Hepatocyte (in vitro differentiated cells): ENCODE data around the gene SLFN12L. TPM values are rescaled to one million over a fixed set of nuclear protein-coding genes. Genes with fewer than 3 reads are reported as not detected.
"Not testable (repeated sequence)": the region's sequence is repeated elsewhere in the genome, so short reads cannot be mapped to it uniquely, and the experiment has no call there.

Source experiments
- DNase-seq: peaks from one replicate; pipeline ENCODE4 v3.0.0-alpha.2; 2016; ENCODE audit warnings: low spot score
- H2AFZ ChIP-seq: fragments of 200-600 bp; sonication (generic); 2 replicates; pipeline ENCODE4 v1.6.0; 2016; ENCODE audit warnings: antibody characterized with exemption, mild to moderate bottlenecking
- H3K27ac ChIP-seq: fragments of 200-600 bp; sonication (generic); 2 replicates; pipeline ENCODE4 v1.5.1; 2016; ENCODE audit warnings: mild to moderate bottlenecking
- H3K27me3 ChIP-seq: fragments of 200-600 bp; sonication (generic); 2 replicates; pipeline ENCODE4 v1.6.1; 2016
- H3K36me3 ChIP-seq: fragments of 200-600 bp; sonication (generic); replicated peaks from 2 replicates; pipeline ENCODE4 v1.5.1; 2016; ENCODE audit warnings: low read depth; ENCODE audit not compliant: insufficient read depth
- H3K4me1 ChIP-seq: fragments of 200-600 bp; sonication (generic); 2 replicates; pipeline ENCODE4 v1.5.1; 2016; ENCODE audit warnings: mild to moderate bottlenecking, moderate library complexity; ENCODE audit not compliant: insufficient read depth
- H3K4me2 ChIP-seq: fragments of 200-600 bp; sonication (generic); 2 replicates; pipeline ENCODE4 v1.6.0; 2016
- H3K4me3 ChIP-seq: fragments of 200-600 bp; sonication (generic); 2 replicates; pipeline ENCODE4 v1.5.1; 2016; ENCODE audit warnings: mild to moderate bottlenecking
- H3K79me2 ChIP-seq: fragments of 200-600 bp; sonication (generic); 2 replicates; pipeline ENCODE4 v1.6.0; 2017; ENCODE audit warnings: mild to moderate bottlenecking
- H3K9me2 ChIP-seq: fragments of 200-600 bp; sonication (generic); replicated peaks from 2 replicates; pipeline ENCODE4 v1.6.0; 2017; ENCODE audit warnings: mild to moderate bottlenecking; ENCODE audit not compliant: insufficient read depth
- H3K9me3 ChIP-seq: fragments of 200-600 bp; sonication (generic); 2 replicates; pipeline ENCODE4 v1.5.1; 2016; ENCODE audit warnings: low read depth, mild to moderate bottlenecking
- H4K20me1 ChIP-seq: fragments of 200-600 bp; sonication (generic); 2 replicates; pipeline ENCODE4 v1.6.0; 2016; ENCODE audit warnings: mild to moderate bottlenecking; ENCODE audit not compliant: insufficient read depth, poor library complexity, severe bottlenecking
- CTCF ChIP-seq: fragments of 200-600 bp; sonication (generic); IDR thresholded peaks from 2 replicates; pipeline ENCODE4 v1.5.1; 2016; ENCODE audit warnings: antibody characterized with exemption, mild to moderate bottlenecking; ENCODE audit not compliant: poor library complexity
- EZH2 ChIP-seq: fragments of 200-600 bp; sonication (generic); IDR thresholded peaks from 2 replicates; pipeline ENCODE4 v1.6.1; 2016; ENCODE audit warnings: antibody characterized with exemption, mild to moderate bottlenecking, borderline replicate concordance
- EZH2phosphoT487 ChIP-seq: fragments of 200-600 bp; sonication (generic); IDR thresholded peaks from one replicate; pipeline ENCODE4 v1.6.1; 2018; ENCODE audit warnings: antibody characterized with exemption, mild to moderate bottlenecking, low read depth, moderate library complexity; ENCODE audit not compliant: unreplicated experiment, severe bottlenecking
- WGBS: methylation state at CpG from one replicate; pipeline ENCODE4 v1.1.6; 2016; ENCODE audit warnings: low lambda C conversion rate; ENCODE audit errors: missing lambda C conversion rate; 5-methylcytosine and 5-hydroxymethylcytosine counted together
- polyA plus RNA-seq: library from polyadenylated mRNA; unstranded; fragments of >200 nt; fragmentation: Nextera tagmentation; extraction: Ambion mirVana; gene quantifications from 2 replicates; pipeline ENCODE4 v1.2.1, GENCODE V29; 2016
- total RNA-seq: library from RNA; depleted of rRNA; stranded (reverse); fragments of >200 nt; gene quantifications from 2 replicates; pipeline ENCODE4 v1.2.3, GENCODE V29; 2014

SLFN12L gene
- total and polyA plus RNA-seq, 2 experiments from 2014 or later, result 0.03 TPM; not detected in 1

- no peak for DNase-seq
- Histone ChIP-seq H3K9me3 (no peaks in the 10 kb centered on the region), H3K79me2 (no peaks in the 10 kb centered on the region), H3K4me1 (no peaks in the 10 kb centered on the region), H3K36me3 (no peaks in the 10 kb centered on the region), H3K27me3 (peaks cover 20% of the 10 kb centered on the region), H3K4me3 (no peak overlapping the region), H3K27ac (no peak overlapping the region), H3K9me2 (no peaks in the 10 kb centered on the region), H2AFZ (no peak overlapping the region), H4K20me1 (no peaks in the 10 kb centered on the region), H3K4me2 (no peak overlapping the region)
- 90% methylated on average over 21 of the region's 21 CpGs for WGBS
- TF ChIP-seq EZH2phosphoT487, result no peak
- no peak for TF ChIP-seq CTCF
- TF ChIP-seq EZH2, result no peak
Observed at GRCh38 chr17:35515027-35515426, 22.5 kb downstream of the SLFN12L start.

GRCh38 chr17:35514564-35514963 lies 22.9 kb downstream of the SLFN12L start:
- DNase-seq, result peak; percentile 24
- Histone ChIP-seq H3K4me2 (no peak overlapping the region), H3K36me3 (no peaks in the 10 kb centered on the region), H3K27me3 (peaks cover 20% of the 10 kb centered on the region), H3K79me2 (no peaks in the 10 kb centered on the region), H2AFZ (no peak overlapping the region), H3K9me2 (no peaks in the 10 kb centered on the region), H4K20me1 (no peaks in the 10 kb centered on the region), H3K9me3 (no peaks in the 10 kb centered on the region), H3K4me3 (no peak overlapping the region), H3K27ac (no peak overlapping the region), H3K4me1 (no peaks in the 10 kb centered on the region)
- TF ChIP-seq CTCF, result no peak
- no peak for TF ChIP-seq EZH2
- TF ChIP-seq EZH2phosphoT487, result no peak
- 67% methylated on average over 2 of the region's 2 CpGs for WGBS

GRCh38 chr17:35510052-35510451 lies 27.4 kb downstream of the SLFN12L start:
- Histone ChIP-seq H3K4me3 (no peak overlapping the region), H3K79me2 (no peaks in the 10 kb centered on the region), H3K9me3 (no peaks in the 10 kb centered on the region), H3K4me1 (no peaks in the 10 kb centered on the region), H2AFZ (no peak overlapping the region), H3K27ac (no peak overlapping the region), H3K9me2 (no peaks in the 10 kb centered on the region), H3K27me3 (peaks cover 14% of the 10 kb centered on the region), H4K20me1 (no peaks in the 10 kb centered on the region), H3K36me3 (no peaks in the 10 kb centered on the region), H3K4me2 (no peak overlapping the region)
- WGBS, result 75% methylated on average over 2 of the region's 2 CpGs
- TF ChIP-seq CTCF, result no peak
- no peak for TF ChIP-seq EZH2phosphoT487
- no peak for DNase-seq

- 68% methylated on average over 3 of the region's 3 CpGs for WGBS
- H3K27ac ChIP-seq, H3K36me3 ChIP-seq, H3K4me2 ChIP-seq, H3K4me1 ChIP-seq, H3K9me2 ChIP-seq, H3K79me2 ChIP-seq, DNase-seq, H3K9me3 ChIP-seq, H3K27me3 ChIP-seq, H3K4me3 ChIP-seq, H2AFZ ChIP-seq, H4K20me1 ChIP-seq: not testable (repeated sequence)
Observed at GRCh38 chr17:35507714-35508113, 29.8 kb downstream of the SLFN12L start.
